Mesenteric fat pad (tissue), 1 donor: Measurements from ENCODE around the gene RAPGEF5. TPM values are rescaled to one million over a fixed set of nuclear protein-coding genes. Genes with fewer than 3 reads are reported as not detected.

Experiments
- DNase-seq: peaks from one replicate; pipeline ENCODE4 v3.0.0-alpha.2; 2020; ENCODE audit warnings: low spot score
- total RNA-seq: library from RNA; stranded (reverse); fragmentation: NEBNext Ultra II Directional; extraction: Animal tissue kit (Norgen Biotek cat#: 25700); gene quantifications from one replicate; pipeline ENCODE4 v1.2.1, GENCODE V29; 2021
- donor health status: DM: yes; HTN: yes; CAD: no.

RAPGEF5 gene
- total RNA-seq, 1 donor from 2014 or later = 55.2 TPM

DNA sequence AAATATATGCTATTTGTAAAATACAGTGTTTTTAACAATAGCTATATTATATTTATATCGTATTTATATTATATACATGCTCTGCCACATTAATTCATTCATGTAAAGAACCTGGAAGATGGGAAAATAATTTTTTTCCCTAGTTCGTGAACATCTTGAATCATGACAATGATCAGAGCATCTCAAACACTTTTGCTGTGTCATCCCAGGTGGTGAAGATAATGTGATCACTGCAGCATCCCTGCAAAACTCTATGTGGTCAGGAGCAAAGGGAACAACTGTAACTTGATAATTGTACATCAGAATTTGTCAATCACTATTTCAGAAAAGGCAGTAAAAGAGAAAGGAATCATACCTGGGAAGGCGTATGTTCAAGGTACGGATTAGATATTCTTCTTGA lies 39.3 kb downstream of the RAPGEF5 start:
- no peak for DNase-seq

DNA sequence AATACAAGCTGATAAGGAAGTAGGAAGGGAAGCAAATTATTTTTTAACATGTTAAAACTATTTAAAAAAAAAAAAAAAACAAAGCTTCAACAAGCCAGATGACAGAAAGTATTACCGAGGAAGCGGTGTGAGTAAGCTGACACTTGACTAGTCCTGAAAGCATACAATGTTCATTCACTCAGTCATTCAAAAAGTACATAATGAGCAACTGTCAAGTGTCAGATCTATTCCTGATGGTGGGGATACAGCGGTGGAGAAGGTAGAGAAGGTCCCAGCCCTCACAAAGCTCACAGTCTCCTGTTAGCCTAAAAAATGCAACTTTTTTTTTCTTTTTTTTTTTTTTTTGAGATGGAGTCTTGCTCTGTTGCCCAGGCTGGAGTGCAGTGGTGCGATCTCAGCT lies 40.0 kb downstream of the RAPGEF5 start:
- DNase-seq = no peak

DNA sequence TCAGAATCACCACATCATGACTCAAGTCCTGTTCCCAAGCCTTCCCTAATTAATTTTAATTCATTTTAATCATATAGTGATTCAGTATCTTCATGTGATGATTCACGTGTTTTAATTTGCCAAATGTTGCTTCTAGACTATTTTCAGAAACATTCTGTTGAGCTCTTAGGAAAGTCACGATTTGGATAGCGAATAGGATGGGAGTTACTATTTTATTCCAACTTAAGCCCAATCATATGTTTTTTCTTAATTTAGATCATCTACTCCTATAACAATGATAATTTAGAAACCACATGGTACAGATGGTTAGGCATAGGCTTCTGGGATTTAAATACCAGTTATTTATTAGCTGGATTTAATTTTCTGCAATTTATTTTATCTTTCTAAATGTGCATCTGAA lies 49.1 kb downstream of the RAPGEF5 start:
- DNase-seq = no peak

DNA sequence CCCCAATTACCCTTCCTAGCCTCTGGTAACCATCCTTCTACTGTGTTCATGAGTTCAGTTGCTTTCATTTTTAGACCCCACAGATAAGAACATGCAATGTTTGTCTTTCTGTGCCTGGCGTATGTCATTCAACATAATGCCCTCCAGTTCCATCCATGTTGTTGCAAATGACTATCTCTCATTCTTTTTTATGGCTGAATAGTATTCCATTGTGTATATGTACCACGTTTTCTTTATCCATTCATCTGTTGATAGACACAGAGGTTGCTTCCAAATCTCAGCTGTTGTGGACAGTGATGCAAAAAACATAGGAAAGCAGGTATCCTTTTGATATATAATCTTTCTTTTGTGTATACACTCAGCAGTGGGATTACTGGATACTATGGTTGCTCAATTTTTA lies 51.2 kb downstream of the RAPGEF5 start:
- DNase-seq = no peak

DNA sequence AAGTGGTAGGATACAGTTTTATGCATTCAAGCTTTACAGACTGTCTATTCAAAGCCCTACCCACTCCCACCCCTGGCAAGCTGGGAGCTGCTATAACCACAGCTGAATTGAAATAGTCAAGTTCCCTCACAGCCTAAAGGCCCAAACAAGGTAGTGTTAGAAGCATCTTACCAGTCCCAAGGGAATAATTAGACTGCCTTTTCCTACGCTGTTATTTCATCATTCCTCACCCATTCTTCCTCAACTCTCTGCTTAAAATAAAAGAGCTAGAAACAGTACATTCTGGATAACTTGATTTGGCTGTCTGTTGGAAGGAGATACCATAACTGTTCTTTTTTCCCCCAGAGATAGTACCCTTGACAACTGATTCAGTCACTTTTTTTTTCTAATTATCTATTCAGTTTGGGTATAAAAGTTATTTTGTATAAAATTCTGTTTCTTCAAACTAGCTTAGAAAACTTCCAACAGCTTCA lies 54.0 kb downstream of the RAPGEF5 start:
- no peak for DNase-seq

DNA sequence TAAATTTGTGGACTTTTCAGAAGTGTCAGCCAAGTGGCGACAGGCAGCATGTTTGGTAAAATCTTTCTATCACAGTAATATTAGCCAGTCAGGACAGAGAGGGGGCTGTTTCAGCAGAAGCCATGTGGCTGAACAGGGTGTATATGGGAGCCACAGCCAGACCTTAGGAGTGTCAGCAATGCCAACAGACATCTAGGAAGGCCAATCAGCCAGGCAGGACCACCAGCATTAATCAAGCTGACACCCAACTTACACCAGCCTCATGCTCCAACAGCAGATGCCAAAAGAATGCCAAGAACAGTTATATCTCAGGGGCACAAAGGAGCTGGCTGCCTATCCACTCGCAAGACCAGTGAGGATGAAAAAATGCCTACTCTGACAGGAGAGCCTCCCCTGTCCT lies 54.8 kb downstream of the RAPGEF5 start:
- DNase-seq = no peak

DNA sequence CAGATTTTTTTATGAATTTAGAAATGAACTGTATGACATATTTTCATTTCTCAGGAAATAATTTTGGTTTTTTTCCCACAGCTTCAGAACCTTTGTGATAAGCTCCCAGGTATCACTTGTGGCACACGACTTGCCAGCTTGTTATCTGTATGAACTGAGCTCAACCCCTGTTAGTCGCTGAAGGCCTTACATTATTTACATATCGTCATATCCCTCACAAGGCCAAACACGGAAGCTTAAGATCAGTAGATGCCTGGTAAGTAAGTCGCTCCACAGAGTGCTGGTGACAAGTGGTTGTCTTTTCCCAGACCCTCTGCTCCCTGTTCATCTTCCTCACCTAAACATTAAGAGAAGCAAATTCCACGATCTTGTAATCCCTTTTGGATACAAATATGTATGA lies 55.2 kb downstream of the RAPGEF5 start:
- DNase-seq = no peak

DNA sequence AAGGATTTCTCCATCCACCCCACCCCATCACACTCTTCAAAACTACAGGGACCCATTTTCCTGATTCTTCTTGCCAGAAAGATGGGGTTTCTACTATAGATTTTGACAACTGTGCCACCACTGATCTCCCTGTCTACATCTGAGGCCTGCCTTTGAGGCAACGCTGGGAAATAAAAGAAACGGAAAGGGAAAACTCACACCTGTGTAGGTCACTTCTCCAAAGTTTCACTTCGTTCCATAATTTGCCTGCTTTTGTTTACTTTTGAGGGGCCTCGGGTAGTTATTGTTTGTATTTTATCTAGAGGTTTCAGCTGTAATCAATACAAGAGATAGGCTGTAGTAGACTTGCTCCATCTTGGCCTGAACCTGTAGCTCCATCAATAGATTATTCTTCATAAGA lies 56.1 kb downstream of the RAPGEF5 start:
- DNase-seq = no peak

DNA sequence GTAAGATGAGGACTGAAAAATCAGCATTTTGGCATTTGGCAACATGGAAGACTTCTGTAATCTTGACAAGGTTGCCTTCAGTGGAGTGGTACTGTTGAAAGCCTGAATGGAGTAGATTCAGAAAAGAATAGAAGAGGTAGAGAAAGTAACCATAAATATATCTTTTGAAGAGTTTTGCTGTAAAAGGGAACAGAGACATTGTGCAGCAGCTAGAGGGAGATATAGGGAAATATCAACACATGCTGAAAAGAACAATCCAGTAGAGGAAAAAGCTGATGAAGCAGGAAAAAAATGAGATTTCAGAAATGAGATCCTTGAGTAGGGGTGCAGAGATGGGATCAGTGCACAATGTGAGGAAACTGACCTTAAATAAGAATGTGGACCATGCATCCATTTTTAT lies 60.0 kb downstream of the RAPGEF5 start:
- DNase-seq = no peak

DNA sequence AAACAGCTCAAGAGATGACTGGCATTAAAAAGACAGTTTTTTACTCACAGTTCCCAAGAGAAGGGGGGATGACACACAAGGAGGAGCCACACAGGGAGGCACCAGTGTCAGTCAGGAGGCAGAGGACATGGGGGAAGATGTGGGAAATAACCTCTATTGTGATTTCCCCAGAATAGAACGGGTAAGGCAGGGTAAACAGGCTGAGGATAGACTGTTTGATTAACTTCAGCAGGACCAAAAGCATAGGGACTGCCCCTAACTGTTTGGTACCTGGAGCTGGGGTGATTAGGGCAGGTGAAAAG lies 60.7 kb downstream of the RAPGEF5 start:
- no peak for DNase-seq

DNA sequence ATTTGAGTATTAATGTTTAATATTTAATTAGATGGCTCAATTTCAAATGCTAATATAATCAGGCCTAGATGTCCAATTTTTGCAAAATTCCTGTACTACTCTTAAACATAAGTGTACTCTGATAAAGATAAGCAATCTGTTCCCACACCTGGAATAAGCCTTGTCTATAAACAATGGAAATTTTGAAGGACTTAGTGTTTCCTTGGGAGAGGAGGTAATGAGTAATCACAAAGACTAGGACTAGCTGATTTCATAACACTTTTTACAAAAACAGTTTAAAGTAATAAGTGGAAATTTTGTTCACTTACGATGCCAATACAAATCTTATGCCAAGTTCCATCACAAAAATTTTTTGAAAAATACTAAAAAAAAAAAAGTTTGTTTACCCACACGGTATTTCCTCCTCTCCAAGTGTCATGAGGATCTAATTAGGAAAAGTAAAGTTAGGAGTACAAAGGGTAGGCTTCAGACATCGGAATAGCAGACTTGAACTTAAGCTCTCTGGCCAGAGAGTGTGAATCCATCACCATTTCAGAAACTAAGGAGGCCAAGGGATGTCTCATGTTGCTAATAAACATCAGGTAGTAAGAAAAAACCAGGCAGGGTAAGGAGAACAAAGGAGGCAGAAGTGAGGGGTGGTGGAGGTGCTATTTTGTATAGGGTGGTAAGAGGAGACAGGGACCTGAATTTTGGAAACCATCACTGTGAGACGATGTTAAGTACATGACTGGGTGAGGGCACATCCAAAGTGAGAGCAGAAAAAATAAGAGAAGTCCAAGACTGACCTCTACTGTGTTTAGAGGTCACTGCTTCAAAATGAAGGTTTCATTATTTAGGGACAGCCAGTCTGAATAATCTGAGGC lies 61.3 kb downstream of the RAPGEF5 start:
- no peak for DNase-seq

DNA sequence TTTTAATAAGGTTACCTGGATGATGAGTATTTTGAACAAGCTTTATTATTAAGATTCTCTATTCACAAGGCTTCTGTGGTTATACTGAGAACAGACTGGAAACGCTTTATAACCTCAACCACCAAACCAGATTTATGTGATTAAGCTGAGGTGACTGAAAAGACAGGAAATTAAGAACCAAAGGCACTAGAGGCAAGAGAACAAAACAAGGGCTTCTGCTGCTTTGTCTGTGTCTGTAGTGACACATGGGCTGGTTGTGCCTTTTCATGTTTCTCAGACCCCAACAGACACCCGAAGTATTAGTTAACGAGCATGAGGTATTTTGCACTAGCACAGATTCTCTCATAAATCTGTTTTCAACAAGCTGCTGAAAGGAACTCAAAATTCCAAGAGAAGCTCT lies 64.4 kb downstream of the RAPGEF5 start:
- no peak for DNase-seq

DNA sequence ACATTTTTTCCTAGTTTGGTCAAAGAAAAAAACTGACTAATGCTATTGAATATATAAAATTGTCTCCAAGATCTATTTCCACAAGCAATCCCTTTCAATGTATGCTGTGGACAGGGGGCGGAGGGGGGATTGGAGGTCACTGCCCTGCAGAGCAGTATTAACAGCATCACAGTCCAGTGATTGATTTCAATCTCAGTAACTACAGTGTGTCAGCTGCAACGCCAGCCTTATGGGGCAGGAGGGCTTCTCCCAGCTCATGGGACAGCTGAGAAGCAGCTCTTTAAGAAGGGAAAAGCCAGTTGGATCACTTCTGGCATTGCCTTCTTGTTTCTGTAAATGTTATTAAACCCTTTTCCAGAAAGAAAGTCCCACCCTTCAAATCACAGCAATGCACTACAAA lies 65.0 kb downstream of the RAPGEF5 start:
- no peak for DNase-seq

DNA sequence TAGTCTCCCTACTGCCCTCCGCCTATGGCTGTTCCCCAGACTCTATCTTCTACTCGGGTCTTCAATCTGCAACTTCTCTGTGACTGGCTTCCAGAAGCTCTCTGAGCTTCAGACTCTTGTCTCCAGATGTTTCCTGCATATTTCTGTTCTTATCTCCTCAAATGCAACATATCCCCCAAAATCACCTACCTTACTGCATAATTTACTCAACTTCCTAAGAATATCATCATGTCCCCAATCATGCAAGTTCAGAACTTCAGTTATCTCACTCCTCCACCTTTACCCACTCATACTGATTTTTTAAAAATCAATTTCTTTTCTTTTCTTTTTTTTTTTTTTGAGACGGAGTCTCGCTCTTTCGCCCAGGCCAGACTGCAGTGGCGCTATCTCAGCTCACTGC lies 68.8 kb downstream of the RAPGEF5 start:
- DNase-seq = no peak

DNA sequence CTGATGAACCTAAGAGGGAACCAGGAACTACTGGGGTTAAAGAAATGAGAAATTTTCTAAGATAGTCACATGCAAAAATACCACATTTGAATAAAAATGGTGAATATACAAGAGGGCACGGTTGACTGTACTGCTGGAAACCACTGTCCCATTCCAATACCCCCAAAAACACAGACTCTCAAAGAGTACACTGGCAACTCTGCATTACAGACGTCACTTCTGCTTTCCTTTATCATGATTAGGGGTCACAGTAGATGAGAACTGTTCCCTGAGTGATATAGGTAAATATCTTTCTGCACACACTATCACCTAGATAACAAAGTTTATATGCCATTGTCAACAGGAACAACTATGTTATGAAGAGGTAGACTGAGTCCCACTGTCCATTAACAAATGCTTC lies 69.5 kb downstream of the RAPGEF5 start:
- DNase-seq = no peak

DNA sequence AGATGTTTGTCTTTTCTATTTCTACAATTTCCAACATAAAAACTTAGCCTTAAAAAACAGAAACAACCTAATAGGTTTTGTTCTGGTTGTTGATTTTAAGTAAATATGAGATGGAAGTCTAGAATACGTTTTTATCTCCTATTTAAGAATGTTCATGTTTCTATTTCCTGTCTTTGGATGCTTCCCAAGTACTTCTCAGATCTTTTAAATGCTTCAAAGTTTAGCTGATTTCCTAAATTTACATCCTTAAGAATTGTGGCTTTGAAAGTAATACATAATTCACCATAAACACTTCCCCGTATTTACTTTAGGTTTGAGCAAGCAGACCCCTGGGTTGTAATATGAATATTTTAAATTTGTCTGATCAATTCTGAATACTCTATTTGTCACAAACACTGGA lies 70.5 kb downstream of the RAPGEF5 start:
- no peak for DNase-seq

DNA sequence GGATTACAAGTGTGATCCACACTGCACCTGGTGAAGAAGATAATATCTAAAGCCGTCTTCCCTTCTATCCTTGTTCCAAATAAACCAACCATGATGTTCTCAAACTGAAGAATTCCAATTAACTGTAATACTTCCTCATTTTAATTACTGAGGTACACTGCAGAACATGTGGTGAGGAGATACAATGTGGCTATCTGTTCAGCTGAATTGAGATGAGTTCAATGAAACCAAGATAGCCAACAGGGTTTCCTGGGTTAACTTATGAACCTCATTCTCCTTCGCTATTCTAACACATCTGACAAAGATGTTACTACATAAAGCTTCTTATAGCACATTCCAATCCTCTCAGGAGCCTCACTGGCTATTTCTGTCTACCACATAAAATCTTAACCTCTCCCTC lies 75.5 kb downstream of the RAPGEF5 start:
- DNase-seq = no peak

DNA sequence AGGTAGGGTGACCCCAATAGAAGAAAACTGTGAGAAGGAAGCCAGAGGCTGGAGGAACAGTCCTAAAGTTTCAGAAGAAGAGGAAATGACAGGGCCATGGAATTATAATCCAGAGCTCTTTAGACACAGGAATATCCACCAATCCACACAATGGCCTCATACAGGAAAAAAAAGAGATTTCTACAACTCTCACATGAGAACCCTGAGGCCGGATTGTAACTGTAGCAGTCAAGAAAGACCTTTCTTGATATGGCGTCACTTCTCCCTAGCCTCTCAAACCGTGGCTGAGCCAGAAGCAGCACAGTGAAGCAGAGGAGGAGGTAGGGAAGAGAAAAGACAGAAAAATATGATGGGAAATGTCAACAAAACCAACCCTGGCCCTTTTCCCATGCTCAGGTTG lies 76.9 kb downstream of the RAPGEF5 start:
- no peak for DNase-seq

DNA sequence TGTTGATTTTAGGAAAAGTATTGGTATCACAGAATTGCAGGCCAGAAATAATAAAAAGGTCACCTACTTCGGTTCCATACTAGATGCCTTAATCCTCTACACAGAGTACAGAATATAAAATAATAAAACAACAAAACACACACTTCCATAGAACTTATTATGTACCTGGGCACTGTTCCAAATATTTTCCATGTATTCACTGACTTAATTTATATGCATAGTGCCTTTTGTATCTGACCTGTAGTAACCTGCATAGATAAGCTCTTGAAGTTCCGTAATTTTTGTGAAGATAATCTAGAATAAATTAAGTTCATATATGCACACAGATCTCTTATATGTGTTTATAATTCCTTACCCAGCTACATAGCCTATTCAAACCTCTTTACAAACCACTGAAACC lies 78.3 kb downstream of the RAPGEF5 start:
- no peak for DNase-seq

DNA sequence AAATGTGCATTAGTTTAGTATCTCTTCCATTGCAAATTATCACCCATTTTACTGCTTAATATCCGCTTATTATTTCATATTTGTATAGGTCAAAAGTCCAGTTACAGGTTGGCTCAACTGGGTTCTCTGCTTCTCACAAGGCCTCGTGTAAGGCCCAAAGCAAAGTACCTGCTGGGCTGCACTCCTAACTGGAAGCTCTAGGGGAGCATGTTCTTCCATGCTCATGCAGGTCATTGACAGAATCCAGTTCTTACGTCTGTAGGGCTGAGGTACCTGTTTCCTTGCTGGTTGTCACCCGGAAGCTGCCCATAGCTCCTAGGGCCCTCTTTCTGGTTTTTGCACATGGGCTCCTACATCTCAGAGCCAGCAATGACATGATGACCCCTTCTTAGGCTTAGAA lies 79.6 kb downstream of the RAPGEF5 start:
- DNase-seq = no peak

DNA sequence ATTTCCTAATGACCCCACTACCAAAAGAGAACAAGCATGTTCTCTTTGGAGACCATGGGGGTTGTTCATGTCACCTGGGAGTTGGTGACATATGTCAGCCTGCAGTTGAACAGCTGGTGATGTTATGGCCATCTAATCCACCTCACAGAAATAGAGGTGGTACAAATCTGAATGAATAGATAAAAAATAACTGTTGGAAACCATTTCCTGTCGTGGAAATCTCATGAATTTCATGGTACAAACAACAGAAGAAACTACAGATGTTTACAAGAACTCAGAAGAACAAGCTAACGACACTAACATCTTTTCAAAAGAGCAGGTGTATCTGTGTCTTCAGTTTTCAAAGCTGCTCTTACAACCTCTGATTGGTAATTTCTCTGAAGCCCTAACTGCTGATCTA lies 81.3 kb downstream of the RAPGEF5 start:
- no peak for DNase-seq

DNA sequence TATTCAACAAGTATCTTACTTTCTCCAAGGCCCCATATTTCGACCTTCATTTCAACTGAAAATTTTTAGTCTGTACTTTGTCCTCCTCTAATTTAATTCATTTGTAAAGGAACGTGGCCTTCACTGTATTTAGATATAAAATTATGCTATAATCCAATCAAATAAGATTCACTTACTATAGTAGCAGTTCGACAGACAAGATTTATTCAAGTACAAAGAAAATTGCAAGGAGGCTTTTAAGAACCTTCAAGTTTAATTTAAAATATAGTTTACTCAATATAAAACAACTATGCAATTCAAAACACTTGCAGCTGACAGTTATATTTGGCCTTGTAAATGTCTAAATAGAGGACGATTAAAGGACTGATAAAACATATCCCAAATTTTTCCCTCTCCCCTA lies 85.6 kb downstream of the RAPGEF5 start:
- DNase-seq = no peak

DNA sequence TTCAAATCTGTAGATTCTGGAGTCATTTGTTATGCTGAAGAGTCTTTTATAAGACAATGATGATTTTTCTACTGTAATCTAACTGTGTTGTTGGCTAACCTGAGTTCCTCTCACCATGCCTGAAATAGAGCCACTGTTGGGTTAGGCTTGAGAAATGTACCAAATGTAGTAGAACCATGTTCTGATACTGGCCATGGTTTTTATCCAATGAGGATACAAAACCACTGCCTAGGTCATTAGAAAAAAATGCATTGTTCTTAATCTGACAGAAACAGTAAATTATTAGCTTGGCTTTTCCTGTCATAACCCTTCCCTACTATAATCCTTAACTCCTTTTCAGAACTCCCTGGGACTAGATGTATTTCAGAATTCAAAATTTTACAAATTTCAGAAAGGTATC lies 86.6 kb downstream of the RAPGEF5 start:
- DNase-seq = no peak

DNA sequence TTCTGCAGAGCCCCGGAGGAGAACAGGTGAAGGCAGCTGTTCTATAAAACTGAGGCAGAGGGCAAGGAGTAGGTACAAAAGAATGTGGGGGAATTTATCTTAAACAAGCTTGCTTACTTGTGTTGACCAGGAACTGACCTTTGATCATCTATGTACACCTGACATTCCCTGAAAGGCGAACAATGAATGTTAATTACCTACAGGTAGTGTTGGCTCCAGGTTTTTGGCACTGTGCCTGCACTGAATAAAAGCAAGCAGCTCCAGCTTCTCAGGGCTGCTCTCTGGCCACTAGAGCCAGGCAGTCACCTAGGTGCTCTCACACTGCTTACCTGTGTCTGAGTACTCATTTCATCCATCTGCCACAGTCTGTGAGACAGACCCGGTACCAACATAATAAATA lies 87.0 kb downstream of the RAPGEF5 start:
- no peak for DNase-seq
